Stomach smooth muscle (tissue), 2 donors: ENCODE measurements around the gene CTXND1.
A peak's percentile ranks its signal among the peaks of the same experiment; 100 is the strongest.

ENCODE experiments used
- H3K27ac ChIP-seq: one replicate; pipeline ENCODE4 v1.7.0; 2013; ENCODE audit warnings: mild to moderate bottlenecking, low read length, inconsistent platforms
- H3K27me3 ChIP-seq, 2 donors: one replicate each; pipeline ENCODE4 v1.7.0; 2013; ENCODE audit warnings: low read length in 2 of 2; ENCODE audit not compliant: insufficient read depth in 2 of 2, control insufficient read depth in 1 of 2
- H3K36me3 ChIP-seq, 2 donors: one replicate each; pipeline ENCODE4 v1.7.0; 2013; ENCODE audit warnings: low read length in 2 of 2; ENCODE audit not compliant: control insufficient read depth in 2 of 2, insufficient read depth in 2 of 2
- H3K4me1 ChIP-seq: one replicate; pipeline ENCODE4 v1.7.0; 2013; ENCODE audit warnings: low read length; ENCODE audit not compliant: control insufficient read depth, insufficient read depth
- H3K4me3 ChIP-seq, 2 donors: one replicate each; pipeline ENCODE4 v1.7.0; 2013; ENCODE audit warnings: low read length in 2 of 2
- H3K9ac ChIP-seq, 2 donors: one replicate each; pipeline ENCODE4 v1.7.0; 2013; ENCODE audit warnings: low read length in 2 of 2, mild to moderate bottlenecking in 1 of 2
- H3K9me3 ChIP-seq, 2 donors: one replicate each; pipeline ENCODE4 v1.7.0; 2013; ENCODE audit warnings: low read length in 2 of 2; ENCODE audit not compliant: control insufficient read depth in 2 of 2
- donor health status: healthy.
- donor health status: Pancreatic carcinoma.

CTXND1 gene

DNA sequence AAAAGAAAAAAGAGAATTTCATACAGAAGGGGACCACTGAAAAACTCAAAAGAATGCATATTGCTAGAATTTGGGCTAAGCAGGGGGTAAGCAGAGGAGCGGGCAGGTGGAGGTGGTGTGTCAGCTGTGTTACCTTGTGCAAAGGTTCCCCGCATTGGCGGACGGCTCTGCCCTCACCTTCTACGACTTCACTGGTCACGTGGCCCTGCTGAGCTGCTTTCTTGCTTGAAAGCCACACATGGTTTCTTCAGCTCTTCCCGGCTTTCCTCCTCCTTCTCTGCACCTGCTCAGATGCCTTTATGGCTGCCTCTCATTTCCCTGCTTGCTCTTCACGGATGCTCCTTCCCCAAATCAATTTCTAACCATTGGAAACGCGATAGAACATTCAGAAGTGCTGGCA, 68.7 kb downstream of the CTXND1 start:
- Histone ChIP-seq H3K27me3 (no peaks in the 10 kb centered on the region), H3K36me3 (peaks cover 29 to 60% of the 10 kb centered on the region in 2 donors), H3K4me3 (no peak overlapping the region), H3K27ac (no peak overlapping the region), H3K9me3 (no peaks in the 10 kb centered on the region), H3K4me1 (peaks cover 4% of the 10 kb centered on the region), H3K9ac (no peak overlapping the region)

DNA sequence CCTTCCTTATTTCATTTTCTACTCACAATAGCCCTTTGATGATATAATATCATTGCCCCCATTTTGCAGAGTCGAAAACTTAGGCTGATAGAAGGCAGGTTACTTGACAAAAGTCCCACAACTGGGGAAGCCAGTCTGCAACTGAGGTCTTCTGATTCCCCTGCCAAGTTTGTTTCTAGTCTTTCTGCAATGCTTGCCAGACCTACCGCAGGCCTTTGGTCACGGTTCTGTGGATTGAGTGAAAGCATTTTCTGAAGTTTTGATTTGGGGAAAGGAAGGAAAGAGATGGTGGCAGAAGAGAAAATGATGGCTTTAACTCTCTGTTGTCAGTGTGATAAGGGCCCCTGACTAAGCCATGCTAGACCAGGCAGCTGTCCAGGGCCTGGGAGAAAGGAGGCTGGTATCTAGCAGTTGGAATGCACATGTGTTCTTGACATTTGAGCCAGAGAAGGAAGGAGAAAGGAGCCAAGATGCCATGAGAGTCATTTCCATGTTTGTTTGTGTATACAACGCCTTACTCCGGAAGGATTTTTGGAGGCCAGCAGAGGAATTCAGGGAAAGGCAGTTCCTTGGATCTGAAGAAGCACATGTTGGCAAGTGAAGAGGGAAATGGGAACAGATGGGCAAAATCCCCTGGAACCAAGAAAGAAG, 69.3 kb downstream of the CTXND1 start:
- Histone ChIP-seq H3K27me3 (no peaks in the 10 kb centered on the region), H3K9ac (no peak overlapping the region), H3K9me3 (no peaks in the 10 kb centered on the region), H3K4me1 (peaks cover 4% of the 10 kb centered on the region), H3K4me3 (no peak overlapping the region), H3K27ac (no peak overlapping the region), H3K36me3 (peaks cover 29 to 60% of the 10 kb centered on the region in 2 donors)

DNA sequence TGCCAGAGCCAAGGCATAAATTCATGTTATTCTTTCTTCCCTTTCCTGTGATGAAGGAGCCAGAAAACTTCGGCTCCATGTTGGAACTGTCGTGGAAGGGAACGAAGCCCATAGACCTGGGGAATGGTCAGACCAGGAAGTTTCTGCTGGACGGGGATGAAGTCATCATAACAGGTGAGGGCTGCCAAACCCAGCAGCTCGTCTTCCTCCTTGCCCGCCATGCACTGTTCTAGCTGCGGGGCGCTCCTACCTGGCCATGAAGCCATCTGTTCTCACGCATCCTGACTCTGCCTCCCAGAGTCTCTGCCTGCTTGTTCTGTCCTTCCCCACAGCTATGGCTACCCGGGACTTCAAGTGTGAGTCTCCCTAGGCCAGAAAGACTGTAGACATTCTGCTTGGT, 71.0 kb downstream of the CTXND1 start:
- H3K9me3 ChIP-seq, result no peaks in the 10 kb centered on the region
- H3K4me3 ChIP-seq, result no peak overlapping the region
- no peaks in the 10 kb centered on the region for H3K27me3 ChIP-seq
- H3K9ac ChIP-seq, result no peak overlapping the region
- H3K27ac ChIP-seq, result no peak overlapping the region
- H3K4me1 ChIP-seq, result peaks cover 4% of the 10 kb centered on the region
- peaks cover 18 to 44% of the 10 kb centered on the region in 2 donors for H3K36me3 ChIP-seq

- peaks cover 16 to 39% of the 10 kb centered on the region in 2 donors for H3K36me3 ChIP-seq
- H3K9me3 ChIP-seq, result no peaks in the 10 kb centered on the region
- H3K4me3 ChIP-seq, result no peak overlapping the region
- H3K27ac ChIP-seq, result no peak overlapping the region
- peaks cover 4% of the 10 kb centered on the region for H3K4me1 ChIP-seq
- no peaks in the 10 kb centered on the region for H3K27me3 ChIP-seq
- H3K9ac ChIP-seq, result no peak overlapping the region
Observed at GRCh38 chr15:80180468-80180867, 71.5 kb downstream of the CTXND1 start.

DNA sequence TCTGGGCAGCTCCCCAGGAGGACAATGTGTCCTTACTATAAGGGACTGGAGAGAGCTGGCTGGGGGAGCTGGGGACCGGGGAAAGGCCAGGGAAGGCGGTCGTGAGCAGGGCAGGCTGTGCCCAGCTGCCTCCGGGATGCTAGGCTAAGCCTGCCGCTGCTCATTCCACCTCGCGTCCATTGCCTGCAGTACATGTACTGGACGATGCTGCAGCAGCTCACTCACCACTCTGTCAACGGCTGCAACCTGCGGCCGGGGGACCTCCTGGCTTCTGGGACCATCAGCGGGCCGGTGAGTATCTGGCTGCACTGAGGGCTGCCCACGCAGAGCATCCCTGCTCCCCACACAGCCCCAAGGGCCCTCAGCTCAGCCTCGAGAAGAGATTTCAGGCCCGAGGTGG, 72.1 kb downstream of the CTXND1 start:
- no peaks in the 10 kb centered on the region for H3K9me3 ChIP-seq
- H3K27me3 ChIP-seq, result no peaks in the 10 kb centered on the region
- no peak overlapping the region for H3K9ac ChIP-seq
- H3K27ac ChIP-seq, result no peak overlapping the region
- peaks cover 12 to 41% of the 10 kb centered on the region in 2 donors for H3K36me3 ChIP-seq
- H3K4me1 ChIP-seq, result peaks cover 4% of the 10 kb centered on the region
- H3K4me3 ChIP-seq, result no peak overlapping the region

DNA sequence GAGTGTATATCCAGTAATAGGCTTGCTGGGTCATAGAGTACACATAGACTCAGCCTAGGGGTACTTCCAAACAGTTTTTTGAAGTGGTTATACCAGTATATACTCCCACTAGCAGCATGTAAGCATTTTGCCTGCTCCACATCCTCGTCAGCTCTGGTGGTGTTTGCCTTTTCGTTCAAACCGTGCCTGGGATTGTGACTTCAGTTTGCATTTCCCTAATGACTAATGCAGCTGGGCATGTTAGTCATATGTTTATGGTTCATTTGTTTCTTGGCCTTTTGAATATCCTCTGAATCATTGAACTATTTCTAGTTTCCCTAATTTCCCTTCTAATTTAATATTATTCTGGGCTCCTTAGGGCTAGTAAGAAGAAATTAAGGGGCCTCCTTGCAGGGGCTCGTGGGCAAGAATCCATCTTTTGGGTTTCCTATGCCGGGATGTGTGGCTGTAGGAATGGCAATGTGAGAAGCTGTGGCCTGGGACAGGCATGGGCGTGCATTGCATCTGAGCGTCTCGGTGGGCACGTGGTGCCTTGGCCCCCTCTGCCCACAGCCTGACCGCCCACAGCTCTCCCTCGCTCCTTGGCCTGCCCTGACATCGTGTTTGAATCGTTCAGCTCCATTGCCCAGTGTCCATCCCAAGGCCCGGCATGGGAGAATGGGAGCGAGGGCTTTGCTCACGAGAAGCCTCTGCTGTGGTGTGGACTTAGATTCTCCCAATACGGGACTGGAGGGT, 72.8 kb downstream of the CTXND1 start:
- Histone ChIP-seq H3K36me3 (peaks cover 10 to 33% of the 10 kb centered on the region in 2 donors), H3K27ac (no peak overlapping the region), H3K4me3 (no peak overlapping the region), H3K9me3 (no peaks in the 10 kb centered on the region), H3K9ac (no peak overlapping the region), H3K27me3 (no peaks in the 10 kb centered on the region), H3K4me1 (peaks cover 9% of the 10 kb centered on the region)

DNA sequence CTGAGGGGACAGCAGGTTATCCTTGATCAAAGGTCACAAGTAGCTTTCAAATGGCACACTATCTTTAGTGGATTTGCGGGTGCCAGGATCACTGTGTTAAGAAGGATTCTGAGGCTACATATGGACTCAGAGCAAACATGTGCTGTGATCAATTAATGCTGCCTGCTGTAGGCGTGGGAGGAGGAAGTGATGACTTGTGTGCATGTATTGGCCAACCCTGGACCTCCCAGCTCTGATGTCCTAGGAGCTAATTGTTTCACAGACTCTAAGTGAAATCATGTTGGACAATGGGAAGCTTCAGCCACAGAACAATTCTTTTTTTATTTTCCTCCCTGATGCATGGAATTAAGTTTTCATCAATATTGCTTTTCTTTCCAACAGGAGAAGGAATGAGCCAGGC, 74.9 kb downstream of the CTXND1 start:
- H3K27me3 ChIP-seq, result no peaks in the 10 kb centered on the region
- peaks cover 7 to 26% of the 10 kb centered on the region in 2 donors for H3K36me3 ChIP-seq
- peaks cover 12% of the 10 kb centered on the region for H3K4me1 ChIP-seq

GRCh38 chr15:80176443-80176842, 75.6 kb downstream of the CTXND1 start:
- no peaks in the 10 kb centered on the region for H3K9me3 ChIP-seq
- no peak overlapping the region for H3K27ac ChIP-seq
- H3K36me3 ChIP-seq, result peaks cover 7 to 20% of the 10 kb centered on the region in 2 donors
- H3K4me1 ChIP-seq, result peaks cover 12% of the 10 kb centered on the region
- no peak overlapping the region for H3K9ac ChIP-seq
- no peaks in the 10 kb centered on the region for H3K27me3 ChIP-seq
- no peak overlapping the region for H3K4me3 ChIP-seq

More for the DNA sequence above, 74.9 kb downstream of the CTXND1 start:
- H3K9me3 ChIP-seq, result no peaks in the 10 kb centered on the region
- H3K9ac ChIP-seq, result no peak overlapping the region
- H3K4me3 ChIP-seq, result no peak overlapping the region
- H3K27ac ChIP-seq, result no peak overlapping the region

DNA sequence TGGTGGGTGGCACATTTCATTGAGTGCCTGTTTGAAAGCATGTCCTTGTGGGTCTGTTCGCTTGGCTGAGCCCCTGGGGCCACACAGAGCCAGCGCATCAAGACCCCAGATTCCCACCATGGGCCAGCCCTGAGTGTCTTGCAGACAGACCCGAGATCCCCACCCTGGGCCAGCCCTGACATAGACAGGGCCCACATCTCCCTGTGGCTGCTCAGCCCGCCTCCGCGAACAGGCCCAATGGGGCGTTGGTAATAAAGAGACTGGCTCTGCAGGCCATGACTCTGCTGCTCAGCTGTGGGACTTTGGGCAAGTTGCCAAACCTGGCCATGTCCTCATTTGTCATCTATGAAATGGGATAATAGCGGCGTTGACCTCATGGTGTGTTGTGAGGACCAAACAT, 76.6 kb downstream of the CTXND1 start:
- H3K27me3 ChIP-seq, result no peaks in the 10 kb centered on the region
- H3K27ac ChIP-seq, result no peak overlapping the region
- no peaks in the 10 kb centered on the region for H3K9me3 ChIP-seq
- H3K4me1 ChIP-seq, result peaks cover 12% of the 10 kb centered on the region
- H3K9ac ChIP-seq, result no peak overlapping the region
- no peak overlapping the region for H3K4me3 ChIP-seq
- peaks cover 0 to 13% of the 10 kb centered on the region in 2 donors for H3K36me3 ChIP-seq

GRCh38 chr15:80174017-80174746, 77.8 kb downstream of the CTXND1 start:
- H3K4me3 ChIP-seq, result no peak overlapping the region
- no peaks in the 10 kb centered on the region for H3K27me3 ChIP-seq
- no peak overlapping the region for H3K9ac ChIP-seq
- H3K4me1 ChIP-seq, result peaks cover 8% of the 10 kb centered on the region
- no peaks in the 10 kb centered on the region for H3K9me3 ChIP-seq
- H3K36me3 ChIP-seq, result peaks cover 0 to 4% of the 10 kb centered on the region in 2 donors
- peak overlapping the region; percentile 67 for H3K27ac ChIP-seq
